Peyer's patch (tissue), 4 donors: ENCODE results near the gene OCEL1. TPM values are rescaled to one million over a fixed set of nuclear protein-coding genes. Genes with fewer than 3 reads are reported as not detected.
A peak's percentile ranks its signal among the peaks of the same experiment; 100 is the strongest.

ENCODE experiments used
- DNase-seq, 3 donors: peaks; one replicate each; pipeline ENCODE4 v3.0.0-alpha.2; 2017 to 2019
- H3K27ac ChIP-seq, 4 donors: fragments of 200-600 bp; sonication (generic); one replicate each; pipeline ENCODE4 v1.5.1; 2016 to 2019
- H3K27me3 ChIP-seq, 2 donors: fragments of 200-600 bp; sonication (generic); one replicate each; pipeline ENCODE4 v1.5.1; 2019
- H3K36me3 ChIP-seq, 3 donors: fragments of 200-600 bp; sonication (generic); one replicate each; pipeline ENCODE4 v1.5.1; 2016 to 2019
- H3K4me1 ChIP-seq, 4 donors: fragments of 200-600 bp; sonication (generic); one replicate each; pipeline ENCODE4 v1.5.1; 2016 to 2019
- H3K4me3 ChIP-seq, 4 donors: fragments of 200-600 bp; sonication (generic); 1 replicate in 3 of 4; 2 replicates in 1 of 4; pipeline ENCODE4 v1.5.1; 2016 to 2019; ENCODE audit warnings: mild to moderate bottlenecking in 1 of 4
- H3K9me3 ChIP-seq, 4 donors: fragments of 200-600 bp; sonication (generic); one replicate each; pipeline ENCODE4 v1.5.1; 2016 to 2019; ENCODE audit warnings: mild to moderate bottlenecking in 1 of 4
- CTCF ChIP-seq, 6 experiments: fragments of 450-650 bp in 4 of 6; fragments of 200-600 bp in 2 of 6; sonication (generic) in 1 of 6; IDR thresholded peaks; one replicate each; pipeline ENCODE4 v1.5.1; 2017 to 2019; ENCODE audit warnings: antibody characterized with exemption in 6 of 6, mild to moderate bottlenecking in 3 of 6, moderate library complexity in 1 of 6
- POLR2A ChIP-seq, 2 donors: fragments of 450-650 bp; IDR thresholded peaks; one replicate each; pipeline ENCODE4 v1.5.1; 2017; ENCODE audit warnings: antibody characterized with exemption in 2 of 2, mild to moderate bottlenecking in 2 of 2, moderate library complexity in 2 of 2
- total RNA-seq, 4 donors: library from RNA; depleted of rRNA; stranded (reverse); fragments of >200 nt; gene quantifications; one replicate each; pipeline ENCODE4 v1.1.0, GENCODE V29; 2016

OCEL1 gene
- total RNA-seq, 4 donors from 2014 or later, result 8.3 to 38.5 (median 30.8) TPM

GRCh38 chr19:17229890-17230289 lies 3.9 kb downstream of the OCEL1 start:
- Histone ChIP-seq H3K27me3 (no peaks in the 10 kb centered on the region), H3K4me3 (no peak overlapping the region), H3K27ac (no peak overlapping the region), H3K4me1 (peaks cover 0 to 15% (median 8%) of the 10 kb centered on the region in 4 donors), H3K36me3 (peaks cover 0 to 40% (median 0%) of the 10 kb centered on the region in 3 donors), H3K9me3 (no peaks in the 10 kb centered on the region)
- no peak for DNase-seq
- TF ChIP-seq CTCF (IDR thresholded peaks at IDR 0.05) (no peak), POLR2A (IDR thresholded peaks at IDR 0.05) (no peak)

- H3K27me3 ChIP-seq, result no peaks in the 10 kb centered on the region
- peaks cover 3 to 32% (median 12%) of the 10 kb centered on the region in 4 donors for H3K4me1 ChIP-seq
- no peak overlapping the region for H3K4me3 ChIP-seq
- TF ChIP-seq POLR2A (IDR thresholded peaks at IDR 0.05) (no peak), CTCF (IDR thresholded peaks at IDR 0.05) (no peak)
- peaks cover 0 to 40% (median 0%) of the 10 kb centered on the region in 3 donors for H3K36me3 ChIP-seq
- no peak for DNase-seq
- no peaks in the 10 kb centered on the region for H3K9me3 ChIP-seq
- no peak overlapping the region for H3K27ac ChIP-seq
Observed at GRCh38 chr19:17232258-17232657, 6.2 kb downstream of the OCEL1 start.

GRCh38 chr19:17234911-17235299 lies 8.9 kb downstream of the OCEL1 start:
- Histone ChIP-seq H3K4me1 (peaks cover 3 to 46% (median 12%) of the 10 kb centered on the region in 4 donors), H3K27me3 (no peaks in the 10 kb centered on the region), H3K4me3 (peak overlapping the region; percentile 46 to 66 (median 61)), H3K36me3 (peaks cover 0 to 47% (median 0%) of the 10 kb centered on the region in 3 donors), H3K9me3 (no peaks in the 10 kb centered on the region), H3K27ac (peak overlapping the region; percentile 47 to 80 (median 73))
- TF ChIP-seq POLR2A (IDR thresholded peaks at IDR 0.05) (peak in 1 of 2 donors; percentile 3), CTCF (IDR thresholded peaks at IDR 0.05) (no peak)
- DNase-seq, result peak; percentile 67 to 87 (median 76)

- peak overlapping the region; percentile 46 to 66 (median 61) for H3K4me3 ChIP-seq
- H3K27ac ChIP-seq, result peak overlapping the region; percentile 47 to 80 (median 73)
- no peaks in the 10 kb centered on the region for H3K27me3 ChIP-seq
- peaks cover 0 to 47% (median 0%) of the 10 kb centered on the region in 3 donors for H3K36me3 ChIP-seq
- peaks cover 3 to 51% (median 12%) of the 10 kb centered on the region in 4 donors for H3K4me1 ChIP-seq
- no peaks in the 10 kb centered on the region for H3K9me3 ChIP-seq
- DNase-seq, result peak; percentile 76 to 91 (median 86)
- TF ChIP-seq CTCF (IDR thresholded peaks at IDR 0.05), result peak; percentile 20 to 64 (median 52)
- no peak for TF ChIP-seq POLR2A (IDR thresholded peaks at IDR 0.05)
Observed at GRCh38 chr19:17235300-17235970, 9.4 kb downstream of the OCEL1 start.

GRCh38 chr19:17235971-17236777 lies 10.1 kb downstream of the OCEL1 start:
- Histone ChIP-seq H3K27ac (peak overlapping the region; percentile 47 to 80 (median 73)), H3K4me3 (peak overlapping the region; percentile 46 to 66 (median 61)), H3K27me3 (no peaks in the 10 kb centered on the region), H3K36me3 (peaks cover 0 to 44% (median 0%) of the 10 kb centered on the region in 3 donors), H3K4me1 (peaks cover 3 to 57% (median 12%) of the 10 kb centered on the region in 4 donors), H3K9me3 (no peaks in the 10 kb centered on the region)
- peak in 1 of 3 donors; percentile 63 for DNase-seq
- TF ChIP-seq POLR2A (IDR thresholded peaks at IDR 0.05) (no peak), CTCF (IDR thresholded peaks at IDR 0.05) (no peak)
